RWPE2 (cell line): ENCODE measurements around the gene BABAM2.

ENCODE experiments used
- ATAC-seq: fragments of 200-7000 bp; cut with Tn5 transposase; 3 replicates; pipeline ENCODE4 v1.9.1; 2021; ENCODE audit warnings: low read depth
- DNase-seq: peaks from one replicate; pipeline ENCODE4 v3.0.0-alpha.2; 2020; ENCODE audit warnings: low spot score
- H3K27ac ChIP-seq: fragments of 450-650 bp; 2 replicates; pipeline ENCODE4 v1.5.1; 2017; ENCODE audit warnings: mild to moderate bottlenecking; ENCODE audit not compliant: poor library complexity, severe bottlenecking
- H3K27me3 ChIP-seq: fragments of 250-450 bp; sonication (Bioruptor Pico); 2 replicates; pipeline ENCODE4 v1.5.1; 2021; ENCODE audit warnings: mild to moderate bottlenecking, moderate library complexity; ENCODE audit not compliant: insufficient read depth, poor library complexity, severe bottlenecking
- H3K36me3 ChIP-seq: fragments of 250-450 bp; sonication (Bioruptor Pico); 2 replicates; pipeline ENCODE4 v1.5.1; 2020; ENCODE audit warnings: low read depth, mild to moderate bottlenecking, moderate library complexity
- H3K4me1 ChIP-seq: fragments of 250-450 bp; sonication (Bioruptor Pico); 2 replicates; pipeline ENCODE4 v1.5.1; 2021; ENCODE audit warnings: mild to moderate bottlenecking, moderate library complexity; ENCODE audit not compliant: insufficient read depth, poor library complexity, severe bottlenecking
- H3K4me3 ChIP-seq: fragments of 250-450 bp; sonication (Bioruptor Pico); 2 replicates; pipeline ENCODE4 v1.5.1; 2021; ENCODE audit warnings: mild to moderate bottlenecking, moderate library complexity; ENCODE audit not compliant: severe bottlenecking
- H3K9me3 ChIP-seq: fragments of 250-450 bp; sonication (Bioruptor Pico); 2 replicates; pipeline ENCODE4 v1.5.1; 2021; ENCODE audit warnings: mild to moderate bottlenecking, moderate library complexity; ENCODE audit not compliant: severe bottlenecking
- CTCF ChIP-seq: fragments of 450-650 bp; IDR thresholded peaks from one replicate; pipeline ENCODE4 v1.5.1; 2017; ENCODE audit warnings: mild to moderate bottlenecking, moderate library complexity; ENCODE audit not compliant: poor library complexity, severe bottlenecking

Gene BABAM2

GRCh38 chr2:28377195-28377816, 486.8 kb downstream of the BABAM2 start:
- H3K27ac ChIP-seq: peak overlapping the region; percentile 95
- H3K36me3 ChIP-seq: no peaks in the 10 kb centered on the region
- DNase-seq: no peak
- no peaks in the 10 kb centered on the region for H3K27me3 ChIP-seq
- no peak overlapping the region for H3K4me3 ChIP-seq
- no peak for TF ChIP-seq CTCF
- no peaks in the 10 kb centered on the region for H3K9me3 ChIP-seq
- peak; percentile 65 for ATAC-seq
- peaks cover 29% of the 10 kb centered on the region for H3K4me1 ChIP-seq

GRCh38 chr2:28377984-28378678, 487.6 kb downstream of the BABAM2 start:
- no peaks in the 10 kb centered on the region for H3K27me3 ChIP-seq
- ATAC-seq: peak; percentile 84
- peaks cover 29% of the 10 kb centered on the region for H3K4me1 ChIP-seq
- no peak for TF ChIP-seq CTCF
- H3K27ac ChIP-seq: peak overlapping the region; percentile 95
- no peaks in the 10 kb centered on the region for H3K9me3 ChIP-seq
- no peak overlapping the region for H3K4me3 ChIP-seq
- peak; percentile 85 for DNase-seq
- no peaks in the 10 kb centered on the region for H3K36me3 ChIP-seq

GRCh38 chr2:28378679-28379584, 488.4 kb downstream of the BABAM2 start:
- no peaks in the 10 kb centered on the region for H3K36me3 ChIP-seq
- no peak for DNase-seq
- no peak for TF ChIP-seq CTCF
- peak overlapping the region; percentile 95 for H3K27ac ChIP-seq
- peaks cover 29% of the 10 kb centered on the region for H3K4me1 ChIP-seq
- no peaks in the 10 kb centered on the region for H3K9me3 ChIP-seq
- ATAC-seq: peak; percentile 13
- H3K27me3 ChIP-seq: no peaks in the 10 kb centered on the region
- no peak overlapping the region for H3K4me3 ChIP-seq

DNA sequence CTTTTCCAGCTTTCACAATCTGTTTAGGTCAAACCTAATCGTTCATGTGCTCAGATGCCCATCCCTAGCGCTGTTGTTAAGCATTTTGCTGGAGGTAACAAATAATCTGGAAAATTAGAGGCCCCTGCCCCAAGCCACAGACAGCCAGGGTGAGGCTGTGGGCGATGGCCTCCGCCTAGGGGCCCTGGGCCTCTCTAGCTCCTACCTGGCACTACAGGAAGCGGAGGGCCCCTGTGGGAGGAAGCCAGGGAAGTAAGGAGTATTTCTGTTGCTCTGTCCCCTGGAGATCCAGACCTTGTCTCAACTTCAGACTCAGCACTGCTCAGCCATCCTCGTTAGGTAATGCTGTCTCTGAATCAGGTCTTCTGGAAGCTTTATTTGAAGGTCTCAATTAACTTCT, 489.7 kb downstream of the BABAM2 start:
- H3K4me1 ChIP-seq: peaks cover 29% of the 10 kb centered on the region
- H3K36me3 ChIP-seq: no peaks in the 10 kb centered on the region
- no peak overlapping the region for H3K4me3 ChIP-seq
- TF ChIP-seq CTCF: no peak
- no peaks in the 10 kb centered on the region for H3K9me3 ChIP-seq
- no peak for ATAC-seq
- no peaks in the 10 kb centered on the region for H3K27me3 ChIP-seq
- H3K27ac ChIP-seq: no peak overlapping the region
- no peak for DNase-seq
